Stimulated activated CD8-positive, alpha-beta memory T cell treated with anti-CD3 and anti-CD28 coated beads, Interleukin-2, amount 100 ng/mL, for 1 hour (primary cell): ENCODE data around the gene LKAAEAR1.

ENCODE experiments used
- DNase-seq, 2 donors: peaks; one replicate each; pipeline ENCODE4 v3.0.0-alpha.2; 2020; ENCODE audit warnings: low read depth in 2 of 2

Gene LKAAEAR1

GRCh38 chr20:64067005-64067632 is 17.1 kb downstream of the LKAAEAR1 start:
- no peak for DNase-seq

- peak in 1 of 2 donors; percentile 17 for DNase-seq
These were observed 18.2 kb downstream of the LKAAEAR1 start for GRCh38 chr20:64065974-64066343.

GRCh38 chr20:64065062-64065973 is 18.9 kb downstream of the LKAAEAR1 start:
- DNase-seq = no peak

DNA sequence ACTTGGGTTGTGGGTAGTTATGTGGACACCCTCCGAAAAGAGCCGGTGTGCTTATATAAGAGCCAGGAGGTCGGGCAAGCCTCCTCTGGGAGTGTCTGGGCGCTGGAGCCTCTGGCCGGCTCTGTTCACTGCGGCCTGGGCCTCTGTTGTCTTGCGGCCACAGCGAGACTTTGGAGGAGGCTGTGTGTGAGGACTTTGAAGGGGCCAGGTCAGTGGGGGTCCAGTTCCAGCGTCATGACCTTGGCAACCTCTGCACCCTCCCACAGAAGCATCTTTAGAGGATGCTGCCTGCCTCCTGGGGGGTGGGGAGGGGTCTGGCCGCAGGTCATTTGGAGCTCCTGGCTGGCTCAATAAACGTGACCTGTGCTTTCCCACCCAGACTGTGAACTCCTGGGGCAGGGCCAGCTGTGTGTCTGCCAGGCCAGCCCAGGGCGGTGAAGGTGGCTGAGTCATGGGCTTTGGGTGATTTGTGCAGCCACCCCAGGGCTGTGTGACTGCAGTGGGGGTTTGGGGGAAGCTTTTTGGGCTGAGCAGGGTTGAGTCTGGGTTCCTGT is 20.0 kb downstream of the LKAAEAR1 start:
- DNase-seq = no peak

DNA sequence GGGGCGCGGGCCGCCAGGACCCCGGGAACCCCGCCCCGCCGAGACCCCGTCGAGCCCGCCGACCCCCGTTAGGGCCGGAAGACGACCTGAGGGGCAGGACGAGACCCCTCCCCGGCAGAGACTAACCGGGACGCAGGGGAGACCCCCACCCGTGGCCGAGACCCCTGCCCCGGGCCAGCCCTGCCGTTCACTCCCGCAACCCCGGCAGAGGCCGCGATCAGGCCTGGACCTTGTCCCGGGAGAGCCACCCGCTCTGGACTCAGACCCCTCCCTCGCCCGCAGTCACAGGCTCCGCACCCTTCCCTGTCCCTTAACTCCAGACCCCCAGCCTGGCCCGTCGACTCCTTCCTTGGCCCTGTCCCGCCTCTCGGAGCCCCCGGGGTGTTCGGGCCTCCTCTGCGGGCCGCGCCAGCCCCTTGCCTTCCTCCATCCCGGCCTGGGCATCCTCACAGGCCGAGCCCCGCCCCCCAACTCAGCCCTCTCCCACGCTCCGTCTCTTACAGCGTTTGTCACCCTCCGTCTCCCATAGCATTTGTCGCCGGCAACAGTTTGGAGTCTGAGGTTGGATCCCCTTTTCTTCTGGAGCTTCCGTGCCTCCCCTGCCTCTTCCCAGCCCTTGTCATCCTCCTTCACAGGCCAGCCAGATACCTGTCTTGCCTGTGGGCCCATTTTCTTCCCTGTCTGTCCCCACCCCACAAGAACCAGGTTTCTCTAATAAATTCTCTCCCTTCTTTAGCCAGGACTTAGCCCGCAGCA is 20.6 kb downstream of the LKAAEAR1 start:
- no peak for DNase-seq

DNA sequence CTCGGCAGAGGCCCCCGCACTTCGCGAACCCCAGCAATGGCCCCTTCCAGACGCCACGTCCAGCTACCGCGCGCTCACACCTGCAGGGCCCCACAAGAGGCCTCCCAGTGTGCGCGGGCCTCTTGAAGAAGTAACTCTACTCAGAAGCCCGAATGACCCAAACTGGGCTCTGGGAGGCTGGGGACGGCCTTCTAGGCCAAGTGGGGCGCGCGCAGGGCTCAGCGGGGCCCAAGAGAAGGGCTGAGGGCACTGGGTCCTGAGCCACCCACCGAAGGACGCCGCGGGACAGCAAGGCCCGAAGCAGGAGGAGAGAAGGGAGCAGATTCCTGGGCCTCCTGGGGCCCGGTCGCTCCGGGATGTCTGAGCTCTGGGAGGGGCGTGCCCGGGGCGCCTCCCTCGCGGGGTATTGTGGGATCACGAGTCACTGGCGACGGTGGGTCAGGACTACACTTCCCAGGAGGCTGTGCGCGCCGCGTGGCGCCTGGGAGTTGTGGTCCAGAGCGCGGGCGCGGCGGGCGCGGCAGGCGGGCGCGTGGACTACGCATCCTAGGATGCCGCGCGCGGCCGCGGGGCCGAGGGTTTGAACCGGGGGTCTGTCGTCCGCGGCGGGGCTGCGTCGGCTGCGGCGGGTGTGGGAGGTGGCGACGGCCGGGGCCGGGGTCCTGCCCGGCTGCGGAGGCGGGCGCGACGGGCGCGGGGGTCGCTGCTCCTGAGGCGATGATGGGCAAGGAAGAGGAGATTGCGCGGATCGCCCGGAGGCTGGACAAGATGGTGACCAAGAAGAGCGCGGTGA is 21.4 kb downstream of the LKAAEAR1 start, which contains the start of gene TCEA2:
Gene TCEA2 (plus strand): TSS at position 603 of the 793 bp plus-strand sequence. CDS start 115 bp downstream, at position 718.
- peak; percentile 83 to 89 for DNase-seq

DNA sequence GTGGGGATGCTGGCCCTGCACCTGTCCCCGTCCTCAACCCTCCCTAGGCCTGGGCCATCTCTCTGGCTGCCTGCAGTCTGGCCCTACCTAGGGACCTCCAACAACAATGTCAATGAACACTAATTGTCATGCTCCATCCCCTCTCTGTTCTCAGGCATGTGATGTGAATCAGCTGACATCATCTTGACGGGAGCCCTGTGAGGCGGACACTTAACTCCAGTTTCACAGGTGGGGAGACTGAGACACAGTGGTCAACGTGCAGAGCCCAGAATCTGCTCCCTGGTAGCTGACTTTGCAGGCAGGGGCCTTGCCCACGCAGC is 22.0 kb downstream of the LKAAEAR1 start:
- DNase-seq = no peak

DNA sequence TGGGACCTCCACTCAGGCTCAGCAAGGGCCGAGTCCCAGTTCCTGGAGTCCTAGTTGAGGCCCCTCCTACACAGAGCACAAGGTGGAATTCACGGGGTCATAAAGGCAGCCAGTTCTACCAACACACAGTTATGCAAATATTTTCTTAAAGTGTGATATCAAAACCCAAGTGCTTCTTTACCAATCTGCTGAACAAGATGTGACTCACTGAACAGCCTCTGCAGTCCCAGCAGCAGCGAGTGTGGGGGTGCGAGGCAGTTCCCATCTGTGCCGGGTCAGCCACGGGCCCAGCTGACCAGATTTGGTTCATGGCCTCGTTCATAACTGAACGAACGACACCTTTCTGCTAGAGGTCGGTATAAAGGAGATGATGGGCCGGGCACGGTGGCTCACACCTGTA is 25.7 kb downstream of the LKAAEAR1 start:
- DNase-seq = no peak

DNA sequence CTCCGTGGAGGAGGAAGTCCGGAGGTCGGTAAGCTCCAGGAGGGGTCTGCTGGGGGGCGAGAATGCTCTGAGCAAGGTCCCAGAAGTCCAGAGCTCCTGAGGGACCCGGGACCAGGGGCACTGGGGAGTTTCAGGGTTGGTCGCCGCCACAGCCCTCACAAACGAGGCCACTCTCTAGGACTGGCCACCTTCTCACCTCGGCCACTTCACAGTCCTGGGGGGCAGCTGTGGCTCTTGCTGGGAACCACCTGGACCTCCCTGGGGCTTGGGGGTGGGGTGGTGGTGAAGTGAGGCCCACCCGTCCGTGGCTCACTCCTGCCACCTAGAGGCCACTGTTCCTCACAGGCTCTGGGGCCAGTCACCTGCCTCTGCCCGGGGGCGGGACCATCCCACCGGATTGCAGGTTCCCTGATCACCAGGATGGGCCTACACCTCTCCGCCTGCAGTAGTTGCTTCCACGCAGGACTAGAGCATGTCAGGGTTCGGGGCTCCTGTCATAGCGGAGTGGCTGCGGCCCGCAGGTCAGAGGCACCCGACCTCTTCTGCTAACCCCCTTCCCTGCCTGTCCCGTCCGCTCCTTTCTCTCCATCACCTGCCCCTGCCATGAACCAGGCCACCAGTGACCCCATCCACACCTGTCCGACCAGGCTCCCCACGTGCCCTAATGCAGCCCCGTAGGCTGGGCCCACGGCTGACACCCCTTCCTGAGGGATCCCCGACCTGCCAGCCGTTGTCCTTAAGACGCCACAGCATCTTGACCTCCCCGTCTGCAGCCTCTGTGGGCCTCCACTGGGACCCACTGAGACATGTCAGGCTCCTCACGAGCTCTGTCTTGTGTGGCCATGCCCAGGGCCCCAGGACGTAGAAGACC is 26.3 kb downstream of the LKAAEAR1 start:
- DNase-seq = peak; percentile 60 to 66

- no peak for DNase-seq
These were observed 27.1 kb downstream of the LKAAEAR1 start for GRCh38 chr20:64056889-64057627.

- DNase-seq = no peak
These were observed 27.6 kb downstream of the LKAAEAR1 start for GRCh38 chr20:64056639-64056888.

DNA sequence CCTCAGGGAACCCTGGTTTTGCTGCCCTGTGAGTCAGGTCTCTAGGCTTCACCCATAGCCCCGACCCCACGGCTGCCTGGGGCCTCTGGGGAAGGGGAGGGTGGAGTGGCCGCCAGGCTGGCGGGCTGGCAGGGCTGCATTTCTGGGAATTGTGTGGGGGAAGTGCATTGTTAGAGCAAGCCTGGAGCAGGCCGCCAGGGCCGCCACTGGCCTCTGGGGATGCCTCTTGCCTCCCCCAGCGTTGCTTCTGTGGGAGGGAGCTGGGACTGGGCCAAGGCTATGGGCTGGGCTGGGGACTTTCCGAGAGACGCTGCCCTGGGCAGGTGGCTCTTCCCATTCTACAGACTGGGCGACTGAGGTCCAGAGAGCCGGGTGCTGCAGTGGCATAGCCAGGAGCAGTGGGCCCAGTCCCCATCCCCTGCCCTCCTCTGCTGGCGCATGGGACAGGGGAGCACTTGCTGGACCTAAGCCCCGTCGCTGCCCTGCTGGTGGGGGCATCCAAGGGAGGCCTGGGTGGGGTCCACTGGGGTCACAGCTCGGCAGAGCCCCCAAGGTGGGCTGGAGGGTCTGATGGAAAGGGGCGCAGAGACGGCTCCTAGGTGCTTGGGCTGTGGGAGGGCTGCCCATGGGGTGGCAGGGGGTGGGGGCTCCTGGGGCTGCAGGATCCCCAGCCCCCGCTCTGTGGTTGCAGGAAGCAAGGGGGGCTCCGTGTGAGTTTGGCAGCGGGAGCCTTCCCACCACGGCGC is 28.1 kb downstream of the LKAAEAR1 start:
- DNase-seq = no peak

DNA sequence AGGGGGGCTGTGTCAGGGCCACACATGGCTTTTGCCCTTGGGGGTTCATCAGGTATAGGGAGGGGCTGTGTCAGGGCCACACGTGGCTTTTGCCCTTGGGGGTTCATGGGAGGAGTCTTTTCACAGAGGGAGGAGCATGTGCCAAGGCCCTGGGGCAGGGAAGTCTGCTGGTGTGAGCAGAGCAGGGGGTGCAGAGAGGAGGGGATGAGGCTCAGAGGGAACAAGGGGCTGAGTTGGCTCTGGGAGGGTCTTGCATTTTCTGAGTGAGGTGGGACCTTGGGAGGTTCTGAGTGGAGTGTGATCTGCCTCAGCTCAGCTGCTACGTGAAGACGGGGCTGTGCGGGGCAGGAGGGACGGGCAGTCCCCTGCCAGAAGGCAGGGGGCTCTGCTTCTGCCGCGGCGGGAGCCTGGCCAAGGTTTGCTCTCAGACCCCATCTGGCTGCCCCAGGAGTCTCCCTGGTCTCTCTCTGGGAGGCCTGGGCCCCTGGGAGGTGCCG is 28.8 kb downstream of the LKAAEAR1 start:
- no peak for DNase-seq

DNA sequence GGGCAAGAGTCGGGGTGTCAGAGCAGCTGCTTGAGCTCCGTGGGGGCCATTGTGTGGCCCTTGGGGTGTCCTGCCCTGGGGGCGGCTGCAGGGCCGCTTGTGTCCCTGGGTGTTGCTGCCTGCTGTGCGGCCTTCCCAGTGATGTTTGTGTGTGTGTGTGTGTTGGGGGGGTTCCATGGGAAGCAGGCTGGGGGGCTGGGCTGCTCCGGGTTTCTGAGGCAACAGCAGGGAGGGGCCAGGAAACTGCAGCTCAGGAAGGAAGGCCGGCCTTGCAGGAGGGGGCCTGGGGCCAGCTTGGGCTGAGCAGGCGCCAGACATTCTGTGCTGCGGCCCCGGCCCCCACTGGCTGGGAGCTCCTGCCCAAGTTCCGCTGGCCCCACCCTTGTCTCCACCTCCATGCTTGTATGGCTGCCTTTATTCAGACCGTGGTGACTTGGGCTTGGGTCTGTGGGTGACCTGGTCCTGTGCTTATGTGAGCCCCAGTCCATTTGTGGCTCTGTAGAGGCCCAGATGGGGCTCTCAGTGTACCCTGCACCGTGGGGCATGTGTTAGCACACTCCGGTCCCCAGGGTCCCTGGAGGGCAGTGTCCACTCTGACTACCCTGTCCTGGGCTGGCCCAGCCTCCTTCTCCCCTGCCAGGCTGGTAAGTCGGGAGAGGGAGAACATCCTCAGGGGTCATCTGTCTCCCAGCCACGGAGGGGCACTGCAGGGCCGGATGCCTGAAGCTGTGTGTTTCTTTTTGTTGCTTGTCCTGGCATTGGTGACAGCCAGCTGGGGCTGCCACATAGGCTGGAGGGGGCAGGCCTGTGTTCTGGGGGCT is 30.1 kb downstream of the LKAAEAR1 start:
- DNase-seq = no peak

- DNase-seq = no peak
These were observed 31.0 kb downstream of the LKAAEAR1 start for GRCh38 chr20:64052987-64053840.

DNA sequence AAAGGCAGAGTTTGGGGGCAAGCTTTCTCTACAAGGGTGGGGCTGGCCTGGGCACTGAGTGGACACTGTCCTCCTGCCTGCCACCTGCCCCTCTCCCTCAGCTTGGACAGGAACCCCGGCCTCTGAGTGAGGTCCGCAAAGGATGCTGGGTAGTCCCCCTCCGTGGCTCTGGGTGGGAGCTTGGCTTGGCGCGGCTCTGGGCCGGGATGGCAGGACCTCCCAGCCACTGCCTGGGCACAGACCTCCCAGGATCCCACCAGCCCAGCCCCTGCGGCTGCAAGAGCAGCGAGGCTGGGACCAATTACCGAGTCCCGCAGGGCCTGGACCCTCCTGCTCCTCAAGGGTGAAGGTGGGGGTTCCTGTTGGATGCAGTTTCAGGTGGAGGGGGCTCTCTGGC is 31.9 kb downstream of the LKAAEAR1 start:
- DNase-seq = no peak
